ENCODE data around the gene PLCG2.
"Not testable (repeated sequence)": the region's sequence is repeated elsewhere in the genome, so short reads cannot be mapped to it uniquely, and the experiment has no call there.

Gene PLCG2

DNA sequence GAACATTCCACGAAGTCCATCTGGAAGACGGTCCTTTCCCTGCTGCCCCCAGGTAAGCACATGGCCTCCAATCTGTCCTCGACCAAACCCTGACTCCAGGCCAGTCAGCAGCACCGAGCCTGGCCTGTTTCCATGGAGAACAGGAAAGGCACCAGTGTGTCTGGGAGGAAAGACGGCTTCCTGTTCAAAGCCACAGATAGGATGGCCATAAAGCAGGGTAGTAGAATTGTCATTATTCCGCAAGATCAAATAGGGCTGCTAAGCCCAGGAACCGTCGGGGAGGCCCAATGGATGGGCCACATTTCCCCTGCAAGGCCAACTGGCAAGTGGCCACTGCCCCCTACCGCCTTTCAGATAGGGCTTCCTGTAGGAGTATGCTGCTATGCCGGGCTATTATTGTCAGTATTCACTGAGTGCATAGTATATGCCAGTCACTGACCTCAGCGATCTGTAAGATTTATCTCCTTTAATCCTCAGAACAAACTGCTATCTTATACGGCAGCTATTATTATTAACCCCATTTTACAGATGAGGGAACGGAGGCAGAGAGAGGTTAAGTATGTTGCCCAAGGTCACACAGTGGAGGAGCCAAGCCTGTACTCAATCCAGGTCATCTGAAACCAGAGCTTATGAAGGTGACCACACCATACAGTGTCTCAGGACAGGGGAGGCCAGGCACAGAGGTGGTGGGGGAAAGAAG is 23.0 kb upstream of the PLCG2 start:
- no peak for DNase-seq

DNA sequence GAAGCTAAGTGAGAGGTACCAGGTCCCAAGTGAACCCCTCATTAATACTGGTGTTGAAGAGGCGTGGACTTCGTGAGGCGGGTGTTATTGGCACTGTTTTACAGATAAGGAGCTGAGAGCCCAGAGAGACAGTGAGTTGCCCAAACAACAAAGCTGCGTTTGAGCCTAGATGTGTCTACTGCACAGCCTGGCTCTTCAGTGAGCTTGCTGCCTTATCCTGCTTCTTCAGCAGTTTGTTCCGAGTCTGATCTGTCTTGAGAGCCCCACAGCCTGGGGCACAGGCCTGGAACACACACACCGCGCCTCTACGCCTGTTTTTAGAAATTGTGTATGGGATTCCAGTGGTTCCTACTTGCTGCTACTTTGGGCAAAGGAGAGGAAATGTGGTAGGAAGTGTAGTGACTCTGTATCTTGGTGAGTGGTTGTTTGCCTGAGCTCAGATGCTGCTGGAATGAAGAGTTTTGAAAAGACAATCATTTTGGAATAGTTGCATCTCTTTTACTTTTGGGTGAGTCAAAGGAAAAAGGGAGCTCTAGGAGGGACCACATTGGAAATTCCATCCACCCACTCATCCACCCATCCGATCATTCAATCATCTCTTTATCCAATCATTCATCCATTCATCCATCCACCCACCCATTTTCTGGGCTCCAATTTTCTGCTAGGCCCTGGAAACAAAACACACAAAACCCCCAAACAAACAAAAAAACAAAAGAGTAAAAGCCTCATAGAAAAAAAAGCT is 22.3 kb upstream of the PLCG2 start:
- no peak for DNase-seq

DNA sequence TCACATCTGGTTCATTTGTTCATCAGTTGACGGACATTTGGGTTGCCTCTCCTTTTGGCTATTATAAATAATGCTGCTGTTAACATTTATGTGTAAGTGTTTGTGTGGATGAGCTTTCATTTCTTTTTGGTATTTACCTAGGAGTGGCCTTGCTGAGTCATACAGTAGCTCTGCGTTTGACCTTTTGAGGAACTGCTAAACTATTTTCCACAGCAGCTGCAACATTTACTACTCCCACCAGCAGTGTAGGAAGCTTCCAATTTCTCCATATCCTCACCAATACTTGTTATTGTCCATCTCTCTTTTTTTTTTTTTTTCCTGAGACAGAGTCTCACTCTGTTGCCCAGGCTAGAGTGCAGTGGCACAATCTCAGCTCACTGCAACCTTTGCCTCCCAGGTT is 20.7 kb upstream of the PLCG2 start:
- no peak for DNase-seq

DNA sequence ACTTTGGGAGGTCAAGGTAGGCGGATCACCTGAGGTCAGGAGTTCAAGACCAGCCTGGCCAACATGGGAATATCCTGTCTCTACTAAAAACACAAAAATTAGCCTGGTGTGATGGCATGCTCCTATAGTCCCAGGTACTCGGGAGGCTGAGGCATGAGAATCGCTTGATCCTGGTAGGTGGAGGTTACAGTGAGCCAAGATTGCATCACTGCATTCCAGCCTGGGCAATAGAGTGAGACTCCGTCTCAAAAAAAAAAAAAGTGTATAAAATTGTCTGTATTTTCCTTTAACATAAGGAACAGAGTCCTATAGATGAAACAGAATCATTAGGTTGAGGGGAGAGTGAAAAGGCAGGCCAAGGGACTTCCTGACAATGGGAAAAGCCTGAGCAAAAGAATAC is 16.8 kb upstream of the PLCG2 start:
- not testable (repeated sequence) for DNase-seq

DNA sequence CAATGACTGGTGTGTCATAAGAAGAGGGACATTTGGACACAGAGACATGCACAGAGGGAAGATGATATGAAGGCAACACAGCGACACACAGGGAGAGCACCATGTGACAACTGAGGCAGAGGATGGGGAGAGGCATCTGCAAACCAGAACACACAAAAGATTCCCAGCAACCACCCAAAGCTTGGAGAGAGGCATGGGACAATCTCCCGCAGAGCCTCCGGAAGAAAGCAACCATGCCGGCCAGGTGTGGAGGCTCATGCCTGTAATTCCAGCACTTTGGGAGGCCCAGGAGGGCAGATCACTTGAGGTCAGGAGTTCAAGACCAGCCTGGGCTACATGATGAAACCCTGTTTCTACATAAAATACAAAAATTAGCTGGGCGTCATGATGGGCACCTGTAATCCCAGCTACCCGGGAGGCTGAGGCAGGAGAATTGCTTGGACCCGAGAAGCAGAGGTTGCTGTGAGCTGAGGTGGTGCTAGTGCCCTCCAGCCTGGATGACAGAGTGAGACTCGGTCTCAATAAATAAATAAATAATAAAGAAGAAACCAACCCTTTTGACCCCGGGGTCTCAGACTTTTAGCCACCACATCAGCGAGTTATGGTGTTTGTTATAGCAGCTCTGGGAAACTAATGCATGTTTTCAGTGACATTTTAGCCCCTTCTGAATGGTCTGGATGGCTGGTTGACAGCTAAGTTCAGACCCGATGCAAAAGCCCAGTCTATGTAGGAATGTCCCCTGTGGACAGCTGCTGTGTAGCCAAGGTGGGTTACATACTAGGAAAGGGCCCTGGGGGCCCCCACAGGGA is 13.8 kb upstream of the PLCG2 start:
- DNase-seq = no peak

DNA sequence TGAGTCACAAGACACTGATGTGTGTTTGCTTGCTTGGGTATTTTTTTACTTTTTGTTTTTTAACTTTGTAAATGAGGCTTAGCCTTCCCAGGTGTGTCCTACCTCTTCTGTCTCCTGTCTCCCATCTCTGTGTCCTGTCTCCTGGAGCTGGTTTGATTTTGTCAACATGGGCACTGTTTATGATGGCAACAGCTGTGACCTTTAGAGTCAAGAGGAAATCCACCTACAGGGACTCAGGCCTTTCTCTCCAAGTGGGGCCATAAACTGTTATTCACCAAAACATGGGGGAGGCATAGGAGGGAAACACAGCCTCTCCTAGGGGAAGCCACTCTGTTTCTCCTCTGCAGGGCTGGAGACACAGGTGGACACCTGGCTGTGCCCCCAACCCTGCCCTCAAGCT is 13.1 kb upstream of the PLCG2 start:
- no peak for DNase-seq

DNA sequence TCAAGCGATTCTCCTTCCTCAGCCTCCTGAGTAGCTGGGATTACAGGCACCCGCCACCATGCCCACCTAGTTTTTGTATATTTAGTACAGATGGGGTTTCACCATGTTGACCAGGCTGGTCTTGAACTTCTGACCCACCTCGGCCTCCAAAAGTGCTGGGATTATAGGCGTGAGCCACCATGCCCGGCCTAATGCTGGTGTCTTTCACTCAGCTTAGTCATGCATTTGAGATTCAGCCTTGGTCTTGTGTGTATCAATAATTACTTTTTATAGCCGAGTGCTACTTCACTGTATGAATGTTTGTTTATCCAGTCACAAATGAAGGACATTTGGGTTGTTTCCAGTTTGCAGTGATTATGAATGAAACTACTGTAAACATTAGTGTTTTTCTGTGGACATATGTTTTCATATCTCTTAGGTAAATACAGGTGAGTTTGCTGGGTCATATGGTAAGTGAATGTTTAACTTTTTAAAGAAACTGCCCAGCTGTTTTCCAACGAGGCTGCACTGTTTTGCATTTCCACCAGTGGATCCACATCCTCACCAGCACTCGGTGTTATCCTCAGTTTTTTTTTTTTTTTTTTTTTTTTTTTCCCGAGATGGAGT is 11.0 kb upstream of the PLCG2 start:
- DNase-seq = no peak

DNA sequence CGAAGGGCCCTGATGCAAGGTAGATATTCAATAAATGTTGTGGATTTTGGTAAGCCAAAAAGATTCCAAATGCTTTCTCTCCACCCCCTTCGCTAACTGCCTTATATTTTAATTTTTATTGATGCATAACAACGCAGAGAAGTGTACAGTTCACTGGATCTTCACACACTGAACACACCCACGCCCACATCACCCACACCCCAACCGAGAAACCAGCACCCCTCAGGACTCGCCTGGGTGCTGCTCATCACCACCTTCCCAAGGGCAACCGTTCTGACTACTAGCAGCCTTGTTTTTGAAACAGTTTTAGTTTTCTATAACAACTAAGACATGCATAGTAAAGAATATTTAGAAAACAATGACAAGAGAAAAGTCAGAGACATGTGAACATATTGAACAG is 9.1 kb upstream of the PLCG2 start:
- no peak for DNase-seq

DNA sequence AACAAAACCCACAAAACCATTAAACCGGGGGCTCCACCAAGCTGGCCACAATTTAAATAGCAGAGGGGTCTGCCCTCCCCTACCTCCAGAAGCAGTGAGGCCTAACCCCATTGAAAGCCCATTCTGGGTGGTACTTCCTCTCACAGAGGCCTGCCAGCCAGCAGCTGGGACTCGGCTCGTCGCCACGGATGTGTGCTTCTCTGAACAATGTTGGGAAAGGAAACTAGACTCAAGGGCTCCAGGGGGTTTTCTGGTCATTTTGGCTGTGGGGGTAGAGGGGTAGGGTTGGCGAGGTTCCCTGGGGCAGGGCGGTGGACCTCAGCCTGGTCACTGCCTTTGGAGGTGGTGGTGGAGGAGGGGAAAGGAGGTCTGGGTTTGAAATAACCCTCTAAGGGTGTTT is 4.7 kb upstream of the PLCG2 start:
- DNase-seq = no peak

DNA sequence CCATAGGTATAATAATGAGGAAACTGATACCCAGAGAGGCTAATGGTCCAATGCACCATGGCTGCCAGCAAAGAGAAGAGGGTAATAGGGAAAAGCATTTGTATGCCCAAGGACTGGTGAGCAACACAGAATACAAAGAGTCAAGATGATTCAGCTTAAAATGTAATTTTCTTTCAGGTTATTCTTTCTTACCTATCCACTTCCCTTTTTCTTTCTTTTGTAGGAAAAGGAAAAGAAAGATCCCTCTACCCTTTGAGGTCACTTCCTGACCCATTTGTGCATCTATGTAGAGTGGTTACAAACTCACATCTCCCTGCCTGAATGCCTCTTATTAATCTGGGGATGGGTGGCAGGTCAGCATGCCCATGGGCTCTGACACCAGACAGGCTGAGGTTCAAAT is 3.5 kb upstream of the PLCG2 start:
- DNase-seq = no peak

DNA sequence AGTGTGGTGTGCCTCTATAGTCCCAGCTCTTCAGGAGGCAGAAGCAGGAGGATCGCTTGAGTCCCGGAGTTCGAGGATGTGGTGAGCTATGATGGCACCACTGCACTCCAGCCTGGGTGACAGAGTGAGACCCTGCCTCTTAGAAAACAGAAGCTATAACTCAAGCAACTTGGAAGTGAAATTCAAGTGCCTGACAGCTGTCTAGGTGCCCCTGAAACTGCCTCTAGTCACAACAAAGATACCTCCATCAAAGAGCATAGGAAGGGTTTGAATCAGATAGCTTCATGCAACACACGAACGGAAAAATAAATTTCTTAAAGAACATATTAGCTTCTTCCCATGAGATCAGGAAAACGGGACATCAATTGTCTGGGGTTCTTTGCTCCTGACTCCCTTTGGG is 860 bp upstream of the PLCG2 start:
- DNase-seq = no peak

DNA sequence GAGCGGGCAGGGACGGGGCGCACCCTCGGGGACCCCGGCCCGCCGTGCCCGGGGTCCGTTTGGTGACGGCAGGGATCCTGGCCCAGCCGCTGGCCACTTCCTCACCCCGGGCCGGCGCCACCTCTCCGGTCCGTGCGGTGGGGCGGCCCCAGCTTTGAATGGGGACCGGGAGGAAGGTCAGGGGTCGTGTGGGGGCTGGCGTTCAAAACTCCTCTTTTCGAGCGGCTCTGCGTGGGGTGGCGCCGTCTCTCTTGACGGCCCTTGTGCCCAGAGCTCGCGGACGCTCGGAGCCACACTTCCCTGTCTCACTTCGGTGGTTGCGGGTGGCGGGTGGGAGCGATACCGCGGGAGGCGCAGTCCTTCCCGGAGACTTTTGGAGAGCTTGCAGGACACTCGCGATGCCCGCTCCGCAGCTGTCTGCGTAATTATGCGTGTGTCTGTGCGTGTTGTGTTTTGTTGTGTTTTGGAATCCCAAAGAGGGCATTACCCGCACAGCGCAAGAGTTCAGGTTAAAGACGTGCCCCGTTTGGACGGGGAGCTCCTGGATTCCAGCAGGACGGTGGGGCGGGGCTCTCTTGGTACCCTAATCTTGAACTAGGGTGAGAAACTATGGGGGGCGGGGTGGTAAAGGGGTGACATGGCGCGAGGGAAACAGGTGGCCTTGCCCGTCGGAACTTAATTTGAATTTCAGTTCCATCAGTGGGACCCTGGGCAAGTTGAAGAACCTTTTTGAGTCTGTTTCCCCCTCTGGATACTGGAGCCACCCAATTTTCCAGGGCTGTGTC is 637 bp downstream of the PLCG2 start:
- no peak for DNase-seq

DNA sequence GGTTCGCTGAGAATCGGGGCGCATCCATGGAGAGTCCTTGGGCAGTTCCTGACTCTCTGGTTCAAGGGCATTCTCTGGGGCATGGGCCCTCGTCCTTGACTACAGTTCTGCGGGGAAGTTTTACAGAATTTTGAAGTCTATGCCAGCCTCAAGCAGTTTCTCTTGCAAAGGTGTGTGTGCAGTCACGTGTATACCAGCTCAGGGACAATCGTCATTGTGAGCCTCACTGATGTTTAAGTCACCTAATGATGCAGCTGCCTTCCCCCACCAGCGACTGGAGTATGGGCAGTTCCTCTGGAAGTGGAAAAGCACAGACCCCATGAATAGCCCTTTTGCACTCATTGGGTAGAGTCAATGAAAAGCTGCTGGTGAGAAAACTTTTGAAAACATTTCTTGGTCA is 1.3 kb downstream of the PLCG2 start:
- DNase-seq = no peak

DNA sequence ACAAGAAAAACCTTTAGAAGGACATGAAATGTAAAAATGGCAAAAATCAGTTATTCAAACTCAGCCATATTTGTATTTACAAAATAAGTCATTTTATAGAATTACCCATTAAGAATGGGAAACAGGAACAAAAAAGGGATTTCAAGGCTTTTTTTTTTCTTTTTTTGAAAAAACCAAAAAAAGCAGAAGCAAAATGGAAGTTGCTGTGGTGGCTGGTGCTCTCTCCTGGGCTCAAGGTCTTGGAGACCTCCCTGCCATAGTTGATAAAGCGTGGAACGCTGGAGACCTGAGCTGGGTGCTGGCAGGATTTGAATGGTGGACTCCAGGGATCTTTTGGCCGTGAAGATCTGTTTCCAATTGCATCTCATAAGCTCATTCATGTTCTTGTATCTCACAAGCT is 3.1 kb downstream of the PLCG2 start:
- no peak for DNase-seq

DNA sequence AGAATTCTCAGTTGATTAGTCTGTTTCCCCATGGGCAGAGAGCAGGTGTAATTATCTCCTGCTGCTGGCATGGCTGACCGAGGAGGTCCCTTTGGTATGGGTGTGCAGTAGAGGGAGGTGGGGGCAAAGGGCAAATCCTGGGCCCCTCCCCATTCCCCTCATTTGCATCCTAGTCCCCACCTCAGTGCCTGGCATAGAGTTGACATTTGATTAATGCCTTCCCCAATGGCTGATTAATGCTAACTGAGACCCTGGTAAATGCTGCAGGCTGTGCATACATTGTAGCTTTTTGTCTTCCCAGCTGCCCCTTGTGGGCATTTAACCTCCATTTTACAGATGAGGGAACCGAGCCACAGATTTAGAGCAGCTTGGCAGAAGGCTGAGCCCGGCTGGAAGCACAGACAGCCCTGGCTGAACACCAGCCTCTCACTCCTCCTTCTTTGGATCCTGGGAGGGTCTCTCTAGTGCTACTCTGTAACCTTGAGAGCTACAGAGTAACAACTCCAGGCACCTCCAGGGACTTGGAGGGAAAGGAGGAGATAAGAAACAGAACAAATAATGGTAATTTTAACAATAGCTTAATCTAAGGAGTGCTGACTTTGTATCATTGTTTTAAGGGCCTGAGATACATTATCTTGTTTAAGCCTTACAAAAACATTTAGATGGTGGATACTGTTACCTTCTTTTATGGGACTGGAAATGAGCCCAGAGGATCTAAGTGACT is 5.1 kb downstream of the PLCG2 start:
- no peak for DNase-seq

DNA sequence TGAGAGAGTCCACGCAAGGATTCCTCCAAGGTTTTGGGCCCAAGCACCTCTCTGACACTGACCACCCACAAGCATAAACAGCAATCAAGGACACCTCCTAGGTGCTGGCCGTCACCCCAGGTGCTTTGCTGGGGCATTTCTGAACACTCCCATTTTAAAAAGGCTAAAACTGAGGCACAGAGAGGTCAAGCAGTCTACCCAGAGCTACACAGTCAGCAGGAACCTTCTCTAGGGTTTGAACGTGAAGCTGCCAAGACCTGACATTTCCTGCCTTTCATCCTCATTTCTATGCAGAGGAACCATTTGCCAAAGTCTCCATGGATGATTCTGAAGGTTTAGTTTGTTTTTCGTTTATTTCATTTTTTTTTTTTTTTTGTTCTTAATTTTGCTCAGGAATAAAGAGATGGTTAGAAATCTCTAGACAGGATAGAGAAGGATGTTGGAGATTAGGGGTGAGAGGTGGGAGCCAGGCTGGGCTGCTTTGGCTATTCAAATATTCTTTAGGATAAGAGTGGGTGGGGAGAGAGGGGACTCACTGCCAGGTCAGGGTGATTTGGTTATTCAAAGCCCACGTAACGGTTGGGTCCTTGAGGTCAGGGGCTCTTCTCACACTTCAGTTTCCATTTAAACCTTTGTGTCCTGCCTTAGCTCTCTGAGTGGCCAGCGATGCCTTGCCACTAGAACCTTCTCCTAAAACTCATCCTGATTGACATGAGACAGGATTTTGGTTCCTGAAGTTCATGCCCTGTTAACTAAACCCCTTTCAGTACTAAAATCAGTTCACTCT is 6.2 kb downstream of the PLCG2 start:
- no peak for DNase-seq

DNA sequence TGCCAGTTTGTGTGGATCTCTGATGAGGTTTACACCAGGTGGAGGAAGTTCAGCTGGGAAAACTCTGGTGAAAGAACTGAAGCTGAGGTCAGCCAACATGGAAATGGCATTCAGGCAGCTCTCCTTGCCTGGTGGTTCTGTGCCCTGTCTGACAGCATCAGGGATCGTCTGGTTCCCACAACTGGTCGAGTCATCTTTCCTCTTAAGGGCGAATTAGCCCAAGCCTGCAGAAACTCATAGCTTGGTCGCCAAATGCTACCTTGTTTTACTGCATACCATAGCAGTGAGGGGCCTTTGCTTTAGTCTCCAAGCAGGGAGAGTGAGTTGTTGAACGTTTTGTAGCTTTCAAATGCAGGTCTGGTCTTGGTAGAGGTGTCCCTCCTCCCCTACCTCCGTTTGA is 7.2 kb downstream of the PLCG2 start:
- no peak for DNase-seq

DNA sequence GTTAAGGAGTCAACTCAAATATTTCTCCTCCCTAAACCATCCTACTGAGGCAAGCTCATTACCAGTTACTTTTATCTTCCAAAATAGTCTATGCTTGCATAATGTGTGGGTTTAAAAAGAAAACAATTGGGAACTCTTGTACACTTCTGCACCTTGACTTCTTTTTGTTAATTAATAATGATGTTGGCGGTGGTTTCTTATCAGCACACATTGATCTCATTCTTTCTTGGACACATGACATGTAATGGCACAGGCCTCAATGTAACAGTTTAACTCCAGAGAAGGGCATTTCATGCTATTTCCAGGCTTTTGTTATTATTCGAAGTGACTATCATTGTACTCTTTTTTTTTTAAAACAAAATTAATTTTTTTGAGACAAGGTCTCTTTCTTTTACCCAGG is 7.8 kb downstream of the PLCG2 start:
- no peak for DNase-seq

DNA sequence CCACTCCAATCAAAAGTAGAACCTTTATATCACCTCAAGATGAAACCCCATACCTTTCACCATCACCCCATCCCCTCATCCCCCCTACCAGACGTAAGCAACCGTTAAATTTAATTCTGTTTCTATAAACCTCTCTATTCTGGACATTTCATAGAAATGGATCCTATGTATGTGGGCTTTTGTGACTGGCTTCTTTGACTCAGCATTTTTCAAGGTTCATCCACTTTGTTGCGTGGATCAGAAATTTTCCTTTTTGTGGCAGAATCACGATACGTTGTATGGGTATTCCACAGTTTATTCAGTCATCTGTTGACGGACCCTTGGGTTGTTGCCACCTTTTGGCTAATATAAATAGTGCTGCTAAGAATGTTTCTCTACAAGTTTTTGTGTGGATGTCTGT is 8.6 kb downstream of the PLCG2 start:
- no peak for DNase-seq

DNA sequence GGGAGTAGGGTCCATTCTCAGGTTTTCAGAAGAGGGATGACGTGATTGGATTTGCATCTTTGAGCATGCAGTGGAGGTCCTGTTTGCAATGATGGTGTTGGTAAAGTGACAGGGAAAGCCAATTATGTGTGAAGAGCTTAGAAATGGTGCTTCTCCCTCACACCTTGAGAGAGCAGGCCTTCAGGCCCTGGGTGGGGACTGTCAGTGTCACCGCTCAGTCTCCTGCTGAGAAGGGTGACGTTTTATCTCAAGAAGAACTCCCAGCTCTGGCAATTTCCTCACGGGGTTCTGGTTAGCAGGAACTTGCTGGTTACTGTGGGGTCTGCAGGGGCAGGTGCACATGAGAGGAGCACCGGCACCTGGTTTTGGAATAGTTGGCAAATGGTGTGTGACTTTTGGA is 11.2 kb downstream of the PLCG2 start:
- DNase-seq = no peak

DNA sequence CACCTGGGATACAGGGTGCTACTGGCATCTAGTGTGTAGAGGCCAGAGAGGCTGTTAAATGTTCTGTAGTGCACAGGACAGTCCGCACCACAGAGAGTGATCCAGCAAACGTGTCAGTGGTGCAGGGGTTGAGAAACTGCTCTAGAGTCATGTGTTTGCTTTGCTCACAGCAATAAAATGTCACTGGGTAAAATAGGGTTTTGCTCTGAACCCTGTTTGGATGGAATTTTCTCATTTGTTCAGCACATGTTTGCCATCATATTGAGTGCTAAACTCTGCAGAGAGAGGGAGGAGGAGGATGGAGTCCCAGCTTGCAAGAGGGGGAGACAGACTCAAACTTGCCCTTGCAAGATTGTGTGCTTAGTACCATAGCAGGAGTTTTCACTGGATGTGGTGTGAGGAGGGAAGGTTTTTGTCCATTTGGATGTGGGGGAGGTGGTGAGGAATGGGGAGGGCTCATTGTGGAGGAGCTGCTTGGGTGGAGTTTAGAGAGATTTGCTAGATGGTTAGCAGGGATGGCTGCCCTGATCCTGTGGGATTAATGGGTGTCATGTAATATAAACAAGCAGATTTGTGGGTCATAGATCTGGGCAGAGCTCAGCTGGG is 11.8 kb downstream of the PLCG2 start:
- no peak for DNase-seq
